DMS 273 (cell line): ENCODE measurements around the gene ANKRD11.

ENCODE experiments used
- DNase-seq: peaks from one replicate; lab custom pipeline; 2025; ENCODE audit not compliant: unreplicated experiment; lab: John Stamatoyannopoulos, UW

The ANKRD11 gene

GRCh38 chr16:89354325-89354724 lies 136.0 kb downstream of the ANKRD11 start:
- no peak for DNase-seq

- no peak for DNase-seq
Observed at GRCh38 chr16:89352091-89352681, 138.2 kb downstream of the ANKRD11 start.

- DNase-seq, result no peak
Observed at GRCh38 chr16:89351645-89352044, 138.7 kb downstream of the ANKRD11 start.

GRCh38 chr16:89350701-89351380 lies 139.5 kb downstream of the ANKRD11 start:
- DNase-seq, result no peak

- DNase-seq, result no peak
Observed at GRCh38 chr16:89349947-89350633, 140.3 kb downstream of the ANKRD11 start.

- no peak for DNase-seq
Observed at GRCh38 chr16:89347807-89348206, 142.6 kb downstream of the ANKRD11 start.

- no peak for DNase-seq
Observed at GRCh38 chr16:89346869-89347268, 143.5 kb downstream of the ANKRD11 start.

GRCh38 chr16:89345642-89346150 lies 144.7 kb downstream of the ANKRD11 start:
- DNase-seq, result peak; percentile 60

GRCh38 chr16:89344846-89345611 lies 145.3 kb downstream of the ANKRD11 start:
- DNase-seq, result peak; percentile 65

- peak; percentile 63 for DNase-seq
Observed at GRCh38 chr16:89344458-89344834, 145.9 kb downstream of the ANKRD11 start.

- DNase-seq, result peak; percentile 80
Observed at GRCh38 chr16:89343501-89344457, 146.6 kb downstream of the ANKRD11 start.

- no peak for DNase-seq
Observed at GRCh38 chr16:89341697-89342694, 148.4 kb downstream of the ANKRD11 start.

- no peak for DNase-seq
Observed at GRCh38 chr16:89341279-89341678, 149.1 kb downstream of the ANKRD11 start.

- no peak for DNase-seq
Observed at GRCh38 chr16:89338863-89339262, 151.5 kb downstream of the ANKRD11 start.

- DNase-seq, result no peak
Observed at GRCh38 chr16:89337965-89338364, 152.4 kb downstream of the ANKRD11 start.

GRCh38 chr16:89335803-89336485 lies 154.4 kb downstream of the ANKRD11 start:
- DNase-seq, result no peak

GRCh38 chr16:89334988-89335802 lies 155.2 kb downstream of the ANKRD11 start:
- no peak for DNase-seq

GRCh38 chr16:89334461-89334860 lies 155.9 kb downstream of the ANKRD11 start:
- no peak for DNase-seq
